HFFc6 (cell line): ENCODE results near the gene KPNA2. TPM values are rescaled to one million over a fixed set of nuclear protein-coding genes. Genes with fewer than 3 reads are reported as not detected.
A peak's percentile ranks its signal among the peaks of the same experiment; 100 is the strongest.
"Not testable (repeated sequence)": the region's sequence is repeated elsewhere in the genome, so short reads cannot be mapped to it uniquely, and the experiment has no call there.

Experiments used
- DNase-seq: peaks from one replicate; pipeline ENCODE4 v3.0.0-alpha.2; 2018
- H3K27ac Mint-ChIP-seq: 2 replicates; pipeline ENCODE4 v1.8.0; 2020; ENCODE audit warnings: mild to moderate bottlenecking, mixed read lengths
- H3K27me3 Mint-ChIP-seq: 2 replicates; pipeline ENCODE4 v1.8.0; 2021; ENCODE audit warnings: mild to moderate bottlenecking, moderate library complexity, mixed read lengths; ENCODE audit not compliant: insufficient read depth
- H3K36me3 Mint-ChIP-seq: 2 replicates; pipeline ENCODE4 v1.8.0; 2021; ENCODE audit warnings: low read depth, mixed read lengths
- H3K4me1 Mint-ChIP-seq: 2 replicates; pipeline ENCODE4 v1.8.0; 2020; ENCODE audit warnings: low read depth, mixed read lengths
- H3K4me3 Mint-ChIP-seq: 2 replicates; pipeline ENCODE4 v1.8.0; 2020; ENCODE audit warnings: mild to moderate bottlenecking, moderate library complexity, mixed read lengths
- H3K9me3 Mint-ChIP-seq: 2 replicates; pipeline ENCODE4 v1.8.0; 2020; ENCODE audit warnings: mild to moderate bottlenecking, mixed read lengths
- CTCF ChIP-seq: fragments of 200-600 bp; sonication (generic); IDR thresholded peaks from 2 replicates; pipeline ENCODE4 v1.5.0; 2021; ENCODE audit warnings: antibody characterized with exemption, mild to moderate bottlenecking
- total RNA-seq, 6 experiments: library from RNA; stranded (reverse); fragmentation: NEBNext Ultra II Directional; extraction: Animal tissue kit (Norgen Biotek cat#: 25700); gene quantifications; 2 replicates in 1 of 6; 3 replicates in 5 of 6; pipeline ENCODE4 v1.2.3, GENCODE V29; 2021

The KPNA2 gene
- total RNA-seq, 6 experiments from 2014 or later, result 152 to 296 (median 277) TPM

DNA sequence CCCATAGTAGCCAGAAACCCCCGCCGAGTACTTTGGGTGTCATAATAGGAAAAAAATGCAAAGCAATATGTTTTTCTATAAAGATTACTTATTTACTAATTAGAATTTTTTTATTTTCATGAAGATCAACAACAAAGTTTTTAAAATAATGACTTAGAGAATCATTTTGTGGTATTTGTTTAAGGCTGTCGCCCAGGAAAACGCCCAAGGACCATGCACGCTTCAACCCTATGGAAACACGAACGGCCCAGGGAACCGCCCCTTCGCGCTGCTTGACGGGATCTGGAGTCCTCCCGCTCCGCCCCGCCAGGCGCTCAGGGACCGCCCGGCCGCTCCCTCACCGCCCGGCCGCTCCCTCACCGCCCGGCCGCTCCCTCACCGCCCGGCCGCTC is 408 bp upstream of the KPNA2 start:
- Mint-ChIP-seq H3K4me1 (peaks cover 40% of the 10 kb centered on the region), H3K9me3 (no peaks in the 10 kb centered on the region), H3K27ac (peak overlapping the region; percentile 90), H3K36me3 (peaks cover 32% of the 10 kb centered on the region), H3K27me3 (peaks cover 5% of the 10 kb centered on the region), H3K4me3 (peak overlapping the region; percentile 94)
- TF ChIP-seq CTCF, result no peak
- no peak for DNase-seq

GRCh38 chr17:68036304-68037147 is 991 bp downstream of the KPNA2 start:
- no peak for TF ChIP-seq CTCF
- H3K36me3 Mint-ChIP-seq, result peaks cover 44% of the 10 kb centered on the region

DNA sequence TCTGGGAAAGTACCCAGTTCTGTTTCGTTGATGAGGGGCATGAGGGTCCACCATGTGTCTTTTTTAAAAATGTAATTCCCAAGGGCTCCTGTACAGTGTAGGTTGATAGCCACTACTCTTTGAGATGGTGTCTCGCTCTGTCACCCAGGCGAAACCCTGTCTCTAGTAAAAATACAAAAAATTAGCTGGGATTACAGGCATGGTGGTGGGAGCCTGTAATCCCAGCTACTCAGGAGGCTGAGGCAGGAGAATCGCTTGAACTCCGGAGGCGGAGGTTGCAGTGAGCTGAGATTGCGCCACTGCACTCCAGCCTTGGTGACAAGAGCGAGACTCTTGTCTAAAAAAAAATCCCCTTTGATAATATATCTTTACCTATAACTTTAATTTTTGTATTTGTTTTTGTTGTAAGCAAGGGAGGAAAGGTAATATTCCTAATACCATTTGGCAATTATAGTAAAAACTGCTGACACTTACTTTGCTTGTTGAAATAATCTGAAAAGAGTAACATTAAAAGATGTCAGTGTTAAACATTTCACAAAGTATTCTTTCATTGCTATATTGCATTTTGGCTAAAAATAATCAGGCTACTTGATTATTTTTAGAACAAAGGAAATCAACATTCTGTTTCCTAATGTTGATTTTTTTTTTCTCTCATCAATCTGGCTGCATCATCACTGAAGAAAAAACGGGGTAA is 11.8 kb downstream of the KPNA2 start:
- no peak for DNase-seq
- Mint-ChIP-seq H3K27me3 (peaks cover 4% of the 10 kb centered on the region), H3K4me1 (peaks cover 5% of the 10 kb centered on the region), H3K27ac (peak overlapping the region; percentile 13; the same call in 1 of the 2 replicates), H3K9me3 (no peaks in the 10 kb centered on the region), H3K4me3 (no peak overlapping the region), H3K36me3 (peaks cover 43% of the 10 kb centered on the region)
- no peak for TF ChIP-seq CTCF

More at GRCh38 chr17:68036304-68037147, 991 bp downstream of the KPNA2 start:
- DNase-seq, result no peak
- Mint-ChIP-seq H3K27ac (peak overlapping the region; percentile 90), H3K27me3 (peaks cover 5% of the 10 kb centered on the region), H3K4me3 (peak overlapping the region; percentile 94), H3K4me1 (peaks cover 50% of the 10 kb centered on the region), H3K9me3 (no peaks in the 10 kb centered on the region)

DNA sequence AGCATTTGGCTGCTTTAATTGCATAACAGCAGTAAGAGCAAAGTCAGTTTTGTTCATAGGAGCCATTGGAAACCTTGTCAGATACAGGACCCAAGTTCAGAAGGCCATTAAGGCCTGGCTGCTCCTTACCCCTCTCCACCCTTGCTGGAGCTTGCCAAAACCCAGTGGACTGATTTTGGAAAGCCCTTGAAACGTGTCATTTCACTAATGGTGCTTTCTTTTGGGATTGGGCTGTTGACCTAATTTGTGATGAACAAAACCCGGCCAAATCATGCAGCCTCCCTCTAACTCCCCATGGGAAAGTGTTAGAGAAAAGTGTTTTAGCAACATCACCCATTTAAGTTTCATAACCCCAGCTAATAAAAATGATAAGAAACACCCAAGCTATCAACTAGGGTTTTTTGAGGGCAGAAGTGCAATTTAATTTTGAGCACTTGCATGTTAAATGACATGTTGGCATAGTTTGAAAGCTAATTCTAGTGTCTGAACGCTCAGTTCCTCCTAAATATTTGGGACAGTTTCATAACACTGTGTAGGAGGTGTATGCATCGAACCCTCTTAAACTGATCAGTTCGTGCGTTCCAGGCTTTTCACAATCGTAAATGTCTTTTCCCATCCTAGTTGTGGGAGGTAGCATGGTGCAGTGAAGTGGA is 12.5 kb downstream of the KPNA2 start:
- not testable (repeated sequence) for H3K4me3 Mint-ChIP-seq, DNase-seq, H3K9me3 Mint-ChIP-seq, H3K27me3 Mint-ChIP-seq
- Mint-ChIP-seq H3K4me1 (peaks cover 11% of the 10 kb centered on the region), H3K27ac (peak overlapping the region; percentile 36), H3K36me3 (peaks cover 39% of the 10 kb centered on the region)

- no peak for DNase-seq
- peaks cover 21% of the 10 kb centered on the region for H3K4me1 Mint-ChIP-seq
- H3K9me3 Mint-ChIP-seq, result no peaks in the 10 kb centered on the region
- H3K27me3 Mint-ChIP-seq, result peaks cover 4% of the 10 kb centered on the region
- no peak for TF ChIP-seq CTCF
- peaks cover 32% of the 10 kb centered on the region for H3K36me3 Mint-ChIP-seq
- H3K27ac Mint-ChIP-seq, result no peak overlapping the region
- no peak overlapping the region for H3K4me3 Mint-ChIP-seq
Observed at GRCh38 chr17:68048996-68049395, 13.5 kb downstream of the KPNA2 start.

DNA sequence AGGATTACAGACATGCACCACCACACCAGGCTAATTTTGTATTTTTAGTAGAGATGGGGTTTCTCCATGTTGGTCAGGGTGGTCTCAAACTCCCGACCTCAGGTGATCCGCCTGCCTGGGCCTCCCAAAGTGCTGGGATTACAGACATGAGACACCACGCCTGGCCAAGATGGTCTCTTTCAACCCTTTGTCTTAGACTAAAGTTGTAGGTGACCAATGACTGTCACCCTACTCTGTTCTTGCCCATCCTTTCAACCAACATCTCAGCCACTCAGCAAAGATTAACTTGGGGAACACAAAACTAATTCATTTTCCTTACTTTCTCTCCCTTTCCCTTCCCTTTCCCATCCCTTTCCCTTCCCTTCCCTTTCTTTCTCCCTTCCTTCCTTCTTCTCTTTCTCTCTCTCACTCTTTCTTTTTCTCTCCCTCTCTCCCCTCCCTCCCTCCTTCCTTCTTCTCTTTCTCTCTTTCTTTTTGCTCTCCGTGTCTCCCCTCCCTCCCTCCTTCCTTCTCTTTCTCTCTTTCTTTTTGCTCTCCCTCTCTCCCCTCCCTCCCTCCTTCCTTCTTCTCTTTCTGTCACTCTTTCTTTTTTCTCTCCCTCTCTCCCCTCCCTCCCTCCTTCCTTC is 14.4 kb downstream of the KPNA2 start:
- not testable (repeated sequence) for H3K9me3 Mint-ChIP-seq, DNase-seq, H3K27me3 Mint-ChIP-seq, H3K4me3 Mint-ChIP-seq
- Mint-ChIP-seq H3K27ac (peak overlapping the region; percentile 25; the same call in 1 of the 2 replicates), H3K4me1 (peaks cover 30% of the 10 kb centered on the region), H3K36me3 (peaks cover 24% of the 10 kb centered on the region)

GRCh38 chr17:68051321-68052312 is 16.1 kb downstream of the KPNA2 start:
- peaks cover 24% of the 10 kb centered on the region for H3K4me1 Mint-ChIP-seq
- H3K9me3 Mint-ChIP-seq, H3K27me3 Mint-ChIP-seq, H3K27ac Mint-ChIP-seq, DNase-seq, H3K4me3 Mint-ChIP-seq, H3K36me3 Mint-ChIP-seq: not testable (repeated sequence)
